Peyer's patch (tissue), 4 donors: ENCODE measurements around the gene CACNA1H.

Source experiments
- POLR2A ChIP-seq, 2 donors: fragments of 450-650 bp; IDR thresholded peaks; one replicate each; pipeline ENCODE4 v1.5.1; 2017; ENCODE audit warnings: antibody characterized with exemption in 2 of 2, mild to moderate bottlenecking in 2 of 2, moderate library complexity in 2 of 2
- TF ChIP-seq, protein P1 (sequence below), 6 experiments: fragments of 450-650 bp in 4 of 6; fragments of 200-600 bp in 2 of 6; sonication (generic) in 1 of 6; IDR thresholded peaks; one replicate each; pipeline ENCODE4 v1.5.1; 2017 to 2019; ENCODE audit warnings: antibody characterized with exemption in 6 of 6, mild to moderate bottlenecking in 3 of 6, moderate library complexity in 1 of 6

DNA sequence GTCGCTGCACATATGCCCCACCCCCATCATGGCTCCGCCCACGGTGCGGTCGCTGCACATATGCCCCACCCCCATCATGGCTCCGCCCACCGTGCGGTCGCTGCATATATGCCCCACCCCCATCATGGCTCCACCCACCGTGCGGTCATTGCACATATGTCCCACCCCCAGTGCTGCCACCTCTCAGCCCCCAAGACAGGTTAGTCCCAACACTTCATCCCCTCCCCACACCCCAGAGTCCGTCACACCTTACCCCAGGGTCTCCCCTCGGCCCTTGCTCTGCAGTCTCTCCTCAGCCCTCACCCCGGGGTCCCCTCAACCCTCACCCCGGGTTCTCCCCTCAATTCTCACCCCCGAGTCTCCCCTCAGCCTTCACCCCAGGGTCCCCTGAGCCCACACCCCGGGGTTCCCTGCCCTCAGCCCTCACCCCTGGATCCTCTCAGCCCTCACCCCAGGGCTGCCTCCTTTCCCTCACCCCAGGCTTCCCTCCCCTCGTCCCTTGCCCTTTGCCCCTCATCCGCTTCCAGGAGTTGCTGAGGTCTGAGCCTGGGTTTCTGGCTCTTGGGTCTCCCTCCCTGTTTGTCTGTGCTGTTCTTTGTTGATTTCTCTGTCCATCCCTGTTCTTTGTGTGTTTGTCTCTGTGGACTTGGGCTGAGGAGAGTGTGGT is 46.6 kb downstream of the CACNA1H start:
- TF ChIP-seq, protein P1, sequence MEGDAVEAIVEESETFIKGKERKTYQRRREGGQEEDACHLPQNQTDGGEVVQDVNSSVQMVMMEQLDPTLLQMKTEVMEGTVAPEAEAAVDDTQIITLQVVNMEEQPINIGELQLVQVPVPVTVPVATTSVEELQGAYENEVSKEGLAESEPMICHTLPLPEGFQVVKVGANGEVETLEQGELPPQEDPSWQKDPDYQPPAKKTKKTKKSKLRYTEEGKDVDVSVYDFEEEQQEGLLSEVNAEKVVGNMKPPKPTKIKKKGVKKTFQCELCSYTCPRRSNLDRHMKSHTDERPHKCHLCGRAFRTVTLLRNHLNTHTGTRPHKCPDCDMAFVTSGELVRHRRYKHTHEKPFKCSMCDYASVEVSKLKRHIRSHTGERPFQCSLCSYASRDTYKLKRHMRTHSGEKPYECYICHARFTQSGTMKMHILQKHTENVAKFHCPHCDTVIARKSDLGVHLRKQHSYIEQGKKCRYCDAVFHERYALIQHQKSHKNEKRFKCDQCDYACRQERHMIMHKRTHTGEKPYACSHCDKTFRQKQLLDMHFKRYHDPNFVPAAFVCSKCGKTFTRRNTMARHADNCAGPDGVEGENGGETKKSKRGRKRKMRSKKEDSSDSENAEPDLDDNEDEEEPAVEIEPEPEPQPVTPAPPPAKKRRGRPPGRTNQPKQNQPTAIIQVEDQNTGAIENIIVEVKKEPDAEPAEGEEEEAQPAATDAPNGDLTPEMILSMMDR (IDR thresholded peaks at IDR 0.05): no peak
- no peak for TF ChIP-seq POLR2A (IDR thresholded peaks at IDR 0.05)
